Measurements from ENCODE around the gene ART1. TPM values are rescaled to one million over a fixed set of nuclear protein-coding genes. Genes with fewer than 3 reads are reported as not detected.
A peak's percentile ranks its signal among the peaks of the same experiment; 100 is the strongest.

The ART1 gene
- total and polyA plus RNA-seq, 2 of the 4 experiments (the other 2 are of a cell fraction), result not detected

DNA sequence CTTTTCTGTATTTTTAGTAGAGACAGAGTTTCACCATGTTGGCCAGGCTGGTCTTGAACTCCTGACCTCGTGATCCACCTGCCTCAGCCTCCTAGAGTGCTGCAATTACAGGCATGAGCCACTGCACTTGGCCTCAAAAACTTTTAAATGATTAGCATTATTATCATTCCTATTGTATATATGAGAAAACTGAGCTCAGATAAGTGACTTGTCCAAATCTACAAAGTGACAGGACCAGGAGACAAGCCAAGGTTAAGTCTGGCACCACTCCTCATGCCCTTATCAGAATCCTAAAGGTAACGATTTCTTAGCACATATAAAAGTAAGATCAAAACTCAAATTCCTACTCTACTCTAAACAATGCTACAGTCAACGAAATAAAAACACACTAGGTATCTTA, 58.5 kb downstream of the ART1 start:
- Histone ChIP-seq H2BK20ac (ENCODE audit: low read depth, low read length) (no peak overlapping the region), H4K20me1 (ENCODE audit: insufficient read depth, low read length) (peaks cover 5% of the 10 kb centered on the region; the same call in 1 of the 2 replicates), H2BK120ac (ENCODE audit: low read depth, low read length) (no peak overlapping the region), H3K27me3 (ENCODE audit: control insufficient read depth, insufficient read depth, low read length) (no peaks in the 10 kb centered on the region), H3K4me1 (ENCODE audit: control insufficient read depth, insufficient read depth, low read length) (peaks cover 7% of the 10 kb centered on the region; the same call in 1 of the 2 replicates), H2AFZ (replicated peaks; ENCODE audit: low read length, poor library complexity) (no peak overlapping the region), H3K4me3 (ENCODE audit: insufficient read depth, low read depth, low read length) (no peak overlapping the region), H3K18ac (ENCODE audit: low read depth, low read length) (peak overlapping the region; percentile 9; the same call in 1 of the 2 replicates), H2AK9ac (replicated peaks; ENCODE audit: low read depth, low read length, poor library complexity) (no peak overlapping the region), H3K14ac (replicated peaks; ENCODE audit: low read depth, low read length) (no peak overlapping the region), H3K79me1 (ENCODE audit: low read depth in 1 of 2, low read length in 2 of 2) (peaks cover 21 to 38% of the 10 kb centered on the region in 2 experiments), H2BK15ac (ENCODE audit: low read depth, low read length) (no peak overlapping the region), H3K9me1 (ENCODE audit: insufficient read depth, low read length) (peaks cover 3% of the 10 kb centered on the region; the same call in 1 of the 2 replicates), H4K91ac (ENCODE audit: insufficient read depth, low read depth, low read length) (no peak overlapping the region), H2BK5ac (ENCODE audit: low read depth, low read length, poor library complexity, severe bottlenecking) (peak overlapping the region; percentile 41), H3K4ac (ENCODE audit: low read depth, low read length) (no peak overlapping the region), H3K36me3 (ENCODE audit: control insufficient read depth, insufficient read depth, low read length) (peaks cover 36% of the 10 kb centered on the region), H3K9me3 (ENCODE audit: control insufficient read depth, insufficient read depth, low read length) (no peaks in the 10 kb centered on the region), H2AK5ac (ENCODE audit: low read depth, low read length) (no peak overlapping the region), H3K4me2 (ENCODE audit: low read depth, low read length) (no peak overlapping the region), H4K8ac (ENCODE audit: low read depth in 2 of 2, low read length in 2 of 2) (no peak overlapping the region), H3K23ac (ENCODE audit: low read depth, low read length) (no peak overlapping the region), H3K9ac (ENCODE audit: low read depth, low read length) (no peak overlapping the region), H3K56ac (ENCODE audit: extremely low read depth, insufficient read depth, low read length) (no peak overlapping the region), H4K5ac (ENCODE audit: low read depth, low read length) (no peak overlapping the region; the same call in 1 of the 2 replicates), H3K27ac (ENCODE audit: insufficient read depth, low read length) (peak overlapping the region; percentile 33; the same call in 1 of the 2 replicates)
- ChIA-PET POLR2A (ENCODE audit: unreplicated experiment) (no interaction called here), CTCF (no interaction called here)
- no CpG with 5 or more reads among the region's 3 CpGs for WGBS, 2 experiments (ENCODE audit: extremely low coverage in 2 of 2, insufficient read length in 1 of 2)
- DNase-seq (no peak), ATAC-seq (ENCODE audit: low read depth) (no peak)
- BruUV-seq (replicated peaks), result no TSS peak
- TF ChIP-seq, protein P1, sequence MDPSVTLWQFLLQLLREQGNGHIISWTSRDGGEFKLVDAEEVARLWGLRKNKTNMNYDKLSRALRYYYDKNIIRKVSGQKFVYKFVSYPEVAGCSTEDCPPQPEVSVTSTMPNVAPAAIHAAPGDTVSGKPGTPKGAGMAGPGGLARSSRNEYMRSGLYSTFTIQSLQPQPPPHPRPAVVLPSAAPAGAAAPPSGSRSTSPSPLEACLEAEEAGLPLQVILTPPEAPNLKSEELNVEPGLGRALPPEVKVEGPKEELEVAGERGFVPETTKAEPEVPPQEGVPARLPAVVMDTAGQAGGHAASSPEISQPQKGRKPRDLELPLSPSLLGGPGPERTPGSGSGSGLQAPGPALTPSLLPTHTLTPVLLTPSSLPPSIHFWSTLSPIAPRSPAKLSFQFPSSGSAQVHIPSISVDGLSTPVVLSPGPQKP (IDR thresholded peaks at IDR 0.05; ENCODE audit: borderline replicate concordance, low read depth, low read length), result no peak
- intact Hi-C loops (cut with micrococcal nuclease), result loop anchor here (10.0 kb wide), 1 partner anchor 371 kb away; no protein-coding TSS in a partner anchor
- in situ Hi-C loops (cut with MboI; ENCODE audit: low sequenced_read_pairs), result no loop called here
- dilution Hi-C loops (cut with HindIII; ENCODE audit: low sequenced_read_pairs, unreplicated experiment), result no loop called here

Data from IMR-90 (cell line).